Measurements from ENCODE around the gene DIP2B.

DNA sequence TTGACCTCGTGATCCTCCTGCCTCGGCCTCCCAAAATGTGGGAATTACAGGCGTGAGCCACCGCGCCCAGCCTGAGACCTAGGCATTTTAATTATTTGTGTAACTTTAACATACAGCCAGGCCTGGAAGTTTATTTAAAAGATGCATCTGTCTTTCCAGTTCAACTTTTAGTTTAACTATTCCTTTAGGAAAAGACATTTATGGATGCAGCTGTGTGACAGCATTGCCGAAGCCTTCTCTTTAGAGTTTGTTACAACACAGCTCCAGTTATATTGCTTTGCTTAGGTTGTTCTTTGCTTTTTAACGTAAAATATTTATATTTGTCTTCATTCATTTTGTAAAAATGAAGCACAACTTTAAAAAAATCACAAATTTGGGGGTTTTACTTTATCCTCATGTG lies 67.0 kb downstream of the DIP2B start:
- TF ChIP-seq ZNF639 (CRISPR knock-in tag; conservative IDR thresholded peaks at IDR 0.05) = no peak
- no peak for TF ChIP-seq POLR2A (IDR thresholded peaks at IDR 0.05; ENCODE audit: insufficient read depth in 1 of 2, low read depth in 2 of 2, low read length in 2 of 2)
- TF ChIP-seq MXI1 (IDR thresholded peaks at IDR 0.05; ENCODE audit: borderline replicate concordance, low read depth, low read length) = no peak
- TF ChIP-seq ZNF530 (CRISPR knock-in tag; IDR thresholded peaks at IDR 0.05; ENCODE audit: low read depth) = no peak
- no peak for TF ChIP-seq KDM1A (CRISPR knock-in tag; IDR thresholded peaks at IDR 0.05)
- TF ChIP-seq ZNF235 (CRISPR knock-in tag; IDR thresholded peaks at IDR 0.05; ENCODE audit: borderline replicate concordance) = no peak
- no peak for TF ChIP-seq PHB2 (IDR thresholded peaks at IDR 0.05; ENCODE audit: partially characterized antibody)
- no peak for TF ChIP-seq ZSCAN12 (CRISPR knock-in tag; IDR thresholded peaks at IDR 0.05)
- no peak for TF ChIP-seq ZNF274 (CRISPR knock-in tag; IDR thresholded peaks at IDR 0.05)
- no peak for TF ChIP-seq KDM5A (IDR thresholded peaks at IDR 0.05; ENCODE audit: borderline replicate concordance, low read length)
- no peak for TF ChIP-seq CTCF (CRISPR knock-in tag; IDR thresholded peaks at IDR 0.05)
- no peak for TF ChIP-seq ZFP36L1 (CRISPR knock-in tag; IDR thresholded peaks at IDR 0.05)
